Activated naive CD8-positive, alpha-beta T cell treated with anti-CD3 and anti-CD28 coated beads, Interleukin-2, amount 50 U/mL, for 16 hours (primary cell): ENCODE measurements around the gene NCBP2.

ENCODE experiments used
- DNase-seq: peaks from one replicate; pipeline ENCODE4 v3.0.0-alpha.2; 2020; ENCODE audit warnings: low read depth, low spot score

Gene NCBP2

GRCh38 chr3:196941729-196942225, 551 bp downstream of the NCBP2 start:
- peak; percentile 22 for DNase-seq

GRCh38 chr3:196938576-196938975, 3.8 kb downstream of the NCBP2 start:
- no peak for DNase-seq

GRCh38 chr3:196938124-196938523, 4.2 kb downstream of the NCBP2 start:
- no peak for DNase-seq

- no peak for DNase-seq
These were observed 6.0 kb downstream of the NCBP2 start for GRCh38 chr3:196936288-196936687.

GRCh38 chr3:196932600-196932999, 9.7 kb downstream of the NCBP2 start:
- no peak for DNase-seq

- DNase-seq = no peak
These were observed 10.3 kb downstream of the NCBP2 start for GRCh38 chr3:196931828-196932587.

GRCh38 chr3:196931157-196931556, 11.2 kb downstream of the NCBP2 start:
- DNase-seq = no peak

- no peak for DNase-seq
These were observed 14.5 kb downstream of the NCBP2 start for GRCh38 chr3:196927571-196928453.

- DNase-seq = no peak
These were observed 21.6 kb downstream of the NCBP2 start for GRCh38 chr3:196920733-196921132.

- no peak for DNase-seq
These were observed 23.4 kb downstream of the NCBP2 start for GRCh38 chr3:196918968-196919367.

- no peak for DNase-seq
These were observed 25.3 kb downstream of the NCBP2 start for GRCh38 chr3:196916995-196917394.

- no peak for DNase-seq
These were observed 26.1 kb downstream of the NCBP2 start for GRCh38 chr3:196916221-196916620.

GRCh38 chr3:196915375-196915774, 27.0 kb downstream of the NCBP2 start:
- DNase-seq = no peak

GRCh38 chr3:196914866-196915265, 27.5 kb downstream of the NCBP2 start:
- no peak for DNase-seq

GRCh38 chr3:196903740-196904139, 38.6 kb downstream of the NCBP2 start:
- DNase-seq = no peak

GRCh38 chr3:196902296-196902695, 40.0 kb downstream of the NCBP2 start:
- no peak for DNase-seq

- no peak for DNase-seq
These were observed 40.6 kb downstream of the NCBP2 start for GRCh38 chr3:196901768-196902167.

- DNase-seq = no peak
These were observed 46.1 kb downstream of the NCBP2 start for GRCh38 chr3:196896229-196896628.

GRCh38 chr3:196894557-196895295, 47.6 kb downstream of the NCBP2 start:
- no peak for DNase-seq

GRCh38 chr3:196889844-196890708, 52.3 kb downstream of the NCBP2 start:
- DNase-seq = no peak

- no peak for DNase-seq
These were observed 56.2 kb downstream of the NCBP2 start for GRCh38 chr3:196886144-196886543.
